ENCODE measurements around the gene SLC13A1.

Gene SLC13A1

GRCh38 chr7:123211545-123211944 lies 11.8 kb upstream of the SLC13A1 start:
- POLR2A ChIA-PET, result no interaction called here
- no peak overlapping the region for H3K4me3 ChIP-seq (ENCODE audit: low read depth, low read length)
- DNase-seq (ENCODE audit: low read depth, low spot score), result no peak
- TF ChIP-seq, protein P1, sequence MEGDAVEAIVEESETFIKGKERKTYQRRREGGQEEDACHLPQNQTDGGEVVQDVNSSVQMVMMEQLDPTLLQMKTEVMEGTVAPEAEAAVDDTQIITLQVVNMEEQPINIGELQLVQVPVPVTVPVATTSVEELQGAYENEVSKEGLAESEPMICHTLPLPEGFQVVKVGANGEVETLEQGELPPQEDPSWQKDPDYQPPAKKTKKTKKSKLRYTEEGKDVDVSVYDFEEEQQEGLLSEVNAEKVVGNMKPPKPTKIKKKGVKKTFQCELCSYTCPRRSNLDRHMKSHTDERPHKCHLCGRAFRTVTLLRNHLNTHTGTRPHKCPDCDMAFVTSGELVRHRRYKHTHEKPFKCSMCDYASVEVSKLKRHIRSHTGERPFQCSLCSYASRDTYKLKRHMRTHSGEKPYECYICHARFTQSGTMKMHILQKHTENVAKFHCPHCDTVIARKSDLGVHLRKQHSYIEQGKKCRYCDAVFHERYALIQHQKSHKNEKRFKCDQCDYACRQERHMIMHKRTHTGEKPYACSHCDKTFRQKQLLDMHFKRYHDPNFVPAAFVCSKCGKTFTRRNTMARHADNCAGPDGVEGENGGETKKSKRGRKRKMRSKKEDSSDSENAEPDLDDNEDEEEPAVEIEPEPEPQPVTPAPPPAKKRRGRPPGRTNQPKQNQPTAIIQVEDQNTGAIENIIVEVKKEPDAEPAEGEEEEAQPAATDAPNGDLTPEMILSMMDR (IDR thresholded peaks at IDR 0.05; ENCODE audit: insufficient read depth, low read length, missing control alignments), result no peak
- CTCF ChIA-PET, result no interaction called here

GRCh38 chr7:123210986-123211385 lies 11.2 kb upstream of the SLC13A1 start:
- CTCF ChIA-PET, result no interaction called here
- POLR2A ChIA-PET, result no interaction called here
- no peak overlapping the region for H3K4me3 ChIP-seq (ENCODE audit: low read depth, low read length)
- TF ChIP-seq, protein P1 (IDR thresholded peaks at IDR 0.05; ENCODE audit: insufficient read depth, low read length, missing control alignments), result no peak
- DNase-seq (ENCODE audit: low read depth, low spot score), result no peak

DNA sequence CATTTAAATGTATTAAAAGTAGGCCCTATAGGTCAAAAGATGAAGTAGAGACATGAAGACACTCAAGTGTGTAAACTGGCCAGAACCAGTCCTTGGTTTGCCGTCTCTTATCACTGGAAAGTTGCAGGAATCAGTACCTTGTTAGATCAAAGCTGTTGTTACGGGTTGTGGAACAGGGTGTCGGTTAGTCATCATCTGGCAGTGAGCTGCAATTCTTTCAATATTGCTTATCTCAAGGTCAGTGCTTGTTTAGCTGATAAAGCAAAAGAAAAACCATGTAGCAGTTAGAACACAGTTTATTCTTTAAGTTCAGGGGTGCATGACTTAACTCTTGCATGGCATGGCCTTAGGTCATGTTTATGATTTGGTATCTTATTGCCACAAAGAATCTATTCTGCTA lies 10.0 kb upstream of the SLC13A1 start:
- no peak for DNase-seq (ENCODE audit: low read depth, low spot score)
- TF ChIP-seq, protein P1 (IDR thresholded peaks at IDR 0.05; ENCODE audit: insufficient read depth, low read length, missing control alignments), result no peak
- ChIA-PET CTCF (no interaction called here), POLR2A (no interaction called here)
- H3K4me3 ChIP-seq (ENCODE audit: low read depth, low read length), result no peak overlapping the region

DNA sequence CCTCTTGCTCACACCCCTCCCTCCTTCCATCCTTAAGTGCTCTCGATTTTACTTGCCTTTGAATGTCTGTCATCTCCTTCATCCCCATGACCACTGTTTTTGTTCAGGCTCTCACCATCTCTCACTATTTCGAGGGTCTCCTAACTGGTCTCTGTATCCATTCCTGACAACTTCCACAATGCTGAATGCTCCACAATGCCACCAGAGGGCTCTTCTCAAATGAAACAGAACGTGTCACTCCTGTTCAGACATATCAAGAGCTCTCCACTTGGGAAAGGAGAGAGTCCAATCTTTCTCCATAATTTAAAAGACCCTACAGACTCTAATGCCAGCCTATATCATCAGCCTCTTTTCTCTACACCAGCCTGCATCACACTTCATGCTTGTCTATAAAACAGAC lies 9.0 kb upstream of the SLC13A1 start:
- ChIA-PET CTCF (no interaction called here), POLR2A (no interaction called here)
- TF ChIP-seq, protein P1 (IDR thresholded peaks at IDR 0.05; ENCODE audit: insufficient read depth, low read length, missing control alignments), result no peak
- no peak for DNase-seq (ENCODE audit: low read depth, low spot score)
- no peak overlapping the region for H3K4me3 ChIP-seq (ENCODE audit: low read depth, low read length)

DNA sequence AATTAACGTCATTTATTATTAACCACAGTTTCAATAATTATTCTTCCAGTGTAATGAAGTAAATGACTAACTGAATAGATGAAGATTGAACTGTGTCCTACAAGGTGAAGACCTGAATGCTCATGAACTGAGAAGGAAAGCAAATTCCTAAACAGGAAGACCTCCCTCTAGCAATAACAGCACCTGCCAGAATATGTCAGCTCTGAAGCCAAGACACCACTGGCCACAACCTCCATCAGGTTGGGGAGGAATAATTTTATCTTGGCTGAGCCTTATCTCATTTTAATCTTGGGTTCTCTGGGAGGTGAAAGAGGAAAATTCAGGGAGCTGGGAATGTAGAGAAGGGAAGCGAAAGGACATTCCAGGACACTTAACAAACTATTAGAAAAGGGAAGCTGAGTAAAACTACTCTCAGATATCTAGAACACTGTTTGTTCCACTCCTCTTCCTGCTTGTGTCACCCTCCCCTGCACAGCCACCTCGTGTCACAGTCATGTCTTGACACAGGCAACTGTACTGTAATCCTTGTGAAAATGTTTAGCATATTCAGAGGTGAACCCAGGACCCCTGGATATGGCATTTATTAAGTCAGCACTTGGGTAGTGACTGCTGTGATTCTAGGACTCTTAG lies 4.6 kb upstream of the SLC13A1 start:
- TF ChIP-seq, protein P1 (IDR thresholded peaks at IDR 0.05; ENCODE audit: insufficient read depth, low read length, missing control alignments), result no peak
- ChIA-PET POLR2A (no interaction called here), CTCF (no interaction called here)
- no peak for DNase-seq (ENCODE audit: low read depth, low spot score)
- no peak overlapping the region for H3K4me3 ChIP-seq (ENCODE audit: low read depth, low read length)

GRCh38 chr7:123201901-123202300 lies 2.1 kb upstream of the SLC13A1 start:
- TF ChIP-seq, protein P1 (IDR thresholded peaks at IDR 0.05; ENCODE audit: insufficient read depth, low read length, missing control alignments), result no peak
- no peak overlapping the region for H3K4me3 ChIP-seq (ENCODE audit: low read depth, low read length)
- ChIA-PET CTCF (no interaction called here), POLR2A (no interaction called here)
- no peak for DNase-seq (ENCODE audit: low read depth, low spot score)
